Dedifferentiated amniotic fluid mesenchymal stem cell (primary cell): ENCODE data around the gene MYL12B.
A peak's percentile ranks its signal among the peaks of the same experiment; 100 is the strongest.
"Not testable (repeated sequence)": the region's sequence is repeated elsewhere in the genome, so short reads cannot be mapped to it uniquely, and the experiment has no call there.

Experiments used
- DNase-seq: peaks from one replicate; pipeline ENCODE4 v3.0.0-alpha.2; 2016; ENCODE audit errors: extremely low spot score

The MYL12B gene

DNA sequence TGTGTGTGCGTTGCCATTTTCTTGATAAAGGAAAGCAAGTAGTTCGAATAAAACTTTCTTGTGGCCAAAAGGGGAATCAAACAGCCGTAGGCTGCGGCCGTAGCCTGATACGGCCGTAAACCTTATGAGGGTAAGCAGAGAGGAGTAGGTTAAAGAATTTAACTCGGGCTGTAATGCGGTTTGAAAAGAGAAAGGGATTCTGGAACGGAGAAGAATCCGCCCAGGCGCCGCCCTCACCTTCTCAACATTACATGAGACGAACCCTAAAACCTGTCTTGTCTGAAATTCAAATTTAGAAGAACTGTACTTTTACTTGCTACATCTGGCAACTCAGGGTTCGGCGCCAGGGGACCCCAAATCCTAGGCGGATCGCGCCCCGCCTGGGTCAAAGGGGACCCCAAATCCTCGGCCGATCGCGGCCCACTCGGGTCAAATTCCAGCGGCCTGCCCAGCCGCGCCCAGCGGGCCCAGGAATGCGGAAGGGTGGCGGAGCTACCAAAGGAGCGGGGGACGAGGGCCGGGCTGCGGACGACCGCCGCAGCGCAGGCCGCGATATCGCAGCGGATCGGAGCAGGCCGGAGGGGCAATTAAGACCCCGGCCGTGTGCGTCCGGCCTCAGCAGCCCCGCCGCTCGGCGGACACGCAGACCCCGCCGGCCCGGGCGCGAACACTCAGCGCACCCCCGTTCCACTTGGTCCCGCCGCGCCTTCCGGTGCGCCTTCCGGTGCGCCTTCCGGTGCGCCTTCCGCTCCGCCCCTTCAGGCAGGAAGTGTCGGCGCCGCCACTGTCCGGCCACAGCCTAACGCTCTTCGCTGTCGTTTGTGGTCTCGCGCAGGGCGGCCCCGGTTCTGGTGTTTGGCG lies at the start of gene MYL12B:
Gene MYL12B, plus strand, starts transcription at position 761 of the 861 bp plus-strand sequence. CDS start 10,766 bp downstream, outside the sequence.
- peak; percentile 64 for DNase-seq

DNA sequence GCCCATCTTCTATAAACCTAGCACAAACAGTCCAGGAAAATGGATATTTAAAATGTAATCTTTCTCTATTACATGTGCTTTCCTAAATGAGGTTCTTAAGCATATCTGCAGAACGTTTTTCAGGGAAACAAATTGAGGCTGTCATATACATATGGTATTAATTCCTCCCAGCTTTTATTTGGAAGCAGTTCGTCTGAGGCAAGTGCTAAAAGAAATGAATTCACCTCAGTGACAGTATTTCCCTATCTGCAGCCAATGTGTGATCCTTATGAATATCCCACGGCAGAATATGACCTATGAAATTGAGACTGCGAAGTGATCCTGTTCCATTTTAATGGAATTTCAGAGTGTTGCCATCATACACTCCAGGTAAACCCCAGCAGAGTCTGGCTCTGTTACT lies 49.3 kb upstream of the MYL12B start:
- DNase-seq, result no peak

DNA sequence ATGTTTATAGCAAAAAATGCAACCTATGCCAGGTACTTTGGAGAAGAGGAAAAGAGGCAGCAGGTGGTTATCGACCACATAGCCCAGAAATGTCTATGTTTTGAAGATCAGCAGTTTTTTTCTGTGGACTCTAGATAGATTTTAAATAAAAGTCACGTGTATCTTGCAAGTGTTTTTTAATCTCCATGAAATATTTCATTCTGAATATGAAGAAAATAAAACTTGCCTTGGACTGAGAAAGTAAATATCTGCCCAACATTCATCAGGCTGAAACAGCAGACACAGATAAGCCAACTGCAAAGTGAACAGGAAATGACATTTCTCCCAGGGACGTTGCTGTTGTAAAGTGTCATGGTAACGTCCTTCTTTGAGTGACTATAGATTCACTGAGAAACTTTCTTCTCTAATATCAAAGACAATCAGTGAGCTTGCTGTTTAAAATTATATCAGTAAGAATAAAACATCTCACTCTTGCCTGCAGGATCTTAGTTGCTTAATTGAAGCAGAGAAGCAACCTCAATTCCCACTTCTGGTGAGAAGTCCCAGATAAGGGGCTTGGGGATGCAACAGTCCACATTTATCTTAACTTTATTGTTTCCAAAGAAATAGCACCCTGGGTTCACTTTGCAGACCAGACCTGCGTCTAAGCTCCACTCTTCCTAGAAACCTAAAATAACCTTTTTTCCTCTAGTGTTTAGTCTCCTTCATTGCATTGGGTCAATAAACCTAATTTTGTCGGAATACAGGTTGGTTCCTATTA lies 48.5 kb upstream of the MYL12B start:
- DNase-seq, result no peak

DNA sequence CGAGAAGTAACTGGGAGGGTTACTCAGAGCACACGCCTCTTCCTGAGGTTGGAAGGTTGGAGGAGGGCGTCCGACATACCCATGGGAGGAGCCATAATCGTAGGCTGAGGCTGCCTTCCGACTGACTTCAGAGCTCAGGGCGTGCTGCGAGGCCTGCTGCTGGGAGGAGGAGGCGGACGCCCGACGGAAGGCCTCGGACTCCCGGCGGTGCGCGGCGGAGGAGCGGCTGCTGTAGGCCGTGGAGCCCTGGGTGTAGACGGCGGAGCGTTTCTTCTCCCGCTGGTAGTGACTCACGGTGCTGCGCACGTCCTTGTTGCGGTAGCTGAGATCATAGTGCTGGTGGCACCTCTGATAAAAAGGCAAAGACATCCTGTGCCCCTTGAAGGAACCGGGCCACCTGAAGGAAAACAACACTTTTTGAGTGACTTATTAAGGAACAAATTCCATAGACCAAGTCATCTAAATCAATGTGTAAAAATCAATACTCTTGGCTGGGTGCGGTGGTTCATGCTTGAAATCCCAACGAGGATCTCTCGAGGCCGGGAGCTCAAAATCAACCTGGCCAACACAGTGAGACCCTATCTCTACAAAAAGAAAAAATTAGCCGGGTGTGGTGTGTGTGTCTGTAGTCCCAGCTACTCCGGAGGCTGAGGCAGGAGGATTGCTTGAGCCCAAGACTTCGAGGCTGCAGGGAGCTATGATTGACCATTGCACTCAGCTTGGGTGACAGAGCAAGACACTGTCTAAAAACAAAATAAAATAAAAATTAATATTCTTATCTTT lies 46.9 kb upstream of the MYL12B start:
- no peak for DNase-seq

DNA sequence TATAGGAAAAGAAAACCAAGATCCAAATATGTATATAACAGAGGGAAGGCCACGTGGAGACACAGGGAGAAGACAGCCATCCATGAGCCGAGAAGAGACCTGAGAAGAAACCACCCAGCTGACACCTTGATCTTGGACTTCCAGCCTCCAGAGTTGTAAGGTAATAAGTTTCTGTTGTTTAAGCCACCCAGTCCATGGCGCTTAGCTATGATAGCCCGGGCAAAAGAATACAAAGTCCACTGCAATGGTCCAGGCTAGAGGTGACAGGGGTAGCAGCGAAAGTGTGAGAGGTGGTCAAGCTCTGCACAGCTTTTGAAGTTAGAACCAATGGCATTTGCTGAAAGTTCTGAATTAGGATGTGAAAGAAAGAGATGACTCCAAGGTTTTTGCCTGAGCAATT lies 44.9 kb upstream of the MYL12B start:
- no peak for DNase-seq

DNA sequence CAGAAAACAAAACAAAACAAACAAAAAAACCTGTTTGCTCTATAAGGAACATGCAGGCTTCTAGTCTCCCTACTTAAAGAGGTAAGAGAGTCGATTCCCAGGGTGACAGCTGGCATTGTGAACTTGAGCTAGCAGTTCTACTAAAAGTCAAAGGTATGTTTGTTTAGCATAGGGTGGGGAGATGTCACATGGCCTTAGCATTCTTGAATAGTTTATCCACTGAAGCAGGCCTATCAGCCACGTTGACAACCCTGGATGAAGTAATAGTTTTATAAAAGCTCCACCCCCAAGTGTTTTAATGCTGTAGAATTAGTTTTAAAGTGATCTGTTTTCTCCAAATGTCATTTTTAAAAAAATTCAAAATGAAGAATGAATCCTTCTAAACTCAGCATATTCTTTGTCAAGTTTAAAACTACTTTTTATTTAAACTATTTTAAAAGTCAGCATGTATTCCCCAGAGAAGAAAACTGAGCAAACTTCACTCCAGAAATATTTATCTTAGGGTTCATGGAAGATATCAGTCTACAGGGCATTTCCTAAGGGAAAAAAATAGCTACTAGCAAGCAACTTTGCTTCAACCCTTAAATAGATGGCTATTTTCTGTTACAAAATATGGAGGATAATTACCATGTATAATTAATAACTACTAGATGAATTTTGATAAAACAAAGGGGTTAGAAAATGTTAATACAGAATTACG lies 43.8 kb upstream of the MYL12B start:
- no peak for DNase-seq

DNA sequence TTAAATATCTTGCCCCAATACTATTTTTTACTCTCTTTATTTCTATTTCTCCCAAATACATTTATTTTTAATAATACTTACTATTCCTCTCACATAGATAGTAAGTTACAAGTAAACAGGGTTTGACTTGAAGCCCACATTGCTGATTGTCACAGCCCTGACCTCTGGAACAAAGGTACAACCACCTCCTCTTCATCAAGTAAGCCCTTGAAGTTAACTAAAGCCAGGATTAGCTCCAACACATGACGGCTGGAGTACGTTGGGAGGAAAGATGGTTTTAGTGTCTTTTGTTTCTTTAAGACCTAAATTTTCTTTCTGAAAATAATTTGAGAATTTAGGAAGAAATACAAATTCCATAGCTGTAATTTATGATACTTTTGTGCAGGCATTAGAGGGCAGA lies 43.1 kb upstream of the MYL12B start:
- DNase-seq, result no peak

DNA sequence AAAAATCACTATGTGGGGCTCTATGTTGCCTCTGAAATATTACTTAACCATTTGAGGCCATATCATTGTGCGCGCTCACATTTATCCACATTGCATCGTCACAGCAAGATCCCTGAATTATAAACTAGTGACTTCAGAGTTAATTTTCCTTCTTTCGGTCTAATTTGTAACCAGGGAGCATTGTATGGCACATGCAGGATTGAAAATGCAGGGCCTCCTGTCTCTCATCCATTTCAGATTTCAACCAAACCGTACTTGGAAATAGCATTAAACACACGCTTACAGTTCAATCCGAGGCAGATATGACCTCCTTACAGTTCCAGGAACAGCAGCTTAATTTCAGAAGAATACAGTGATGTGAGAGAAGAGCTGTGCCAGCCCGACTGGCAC lies 42.7 kb upstream of the MYL12B start:
- no peak for DNase-seq

DNA sequence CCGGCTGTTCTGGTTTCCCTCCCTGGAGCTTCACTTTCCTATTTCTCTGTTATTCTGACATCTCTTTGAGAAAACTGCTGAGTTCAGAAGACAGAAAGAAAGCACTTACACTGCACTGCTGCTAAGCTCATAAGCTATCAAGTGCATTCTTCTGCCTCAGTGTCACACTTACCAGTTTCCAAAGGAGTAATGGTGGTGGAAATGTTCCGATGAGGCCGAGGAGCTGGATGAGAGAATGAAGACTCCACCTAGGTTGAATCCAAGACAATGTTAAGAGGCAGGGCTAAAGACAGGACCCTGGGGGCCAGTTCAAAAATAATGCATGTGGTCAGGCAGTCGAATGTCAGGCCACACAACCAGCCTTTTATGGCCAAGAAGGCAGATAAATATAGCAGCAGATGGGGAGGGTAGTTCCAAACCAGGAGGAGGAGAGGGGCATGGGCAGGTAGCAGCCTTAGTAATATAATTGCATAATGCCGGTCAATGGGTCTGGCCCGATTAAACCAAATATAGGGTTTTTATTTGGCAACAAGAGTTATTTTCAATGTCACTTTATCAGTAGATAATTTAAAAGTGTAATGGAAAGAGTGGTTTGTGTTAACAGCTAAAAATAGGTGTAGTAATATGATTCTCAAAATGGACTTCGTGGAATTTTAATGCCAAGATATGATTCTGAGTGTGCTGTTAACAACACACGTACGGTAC lies 42.1 kb upstream of the MYL12B start, which contains the start of gene MYOM1:
Gene MYOM1, minus strand, starts transcription at position 338 of the 705 bp plus-strand sequence. CDS start 4,745 bp downstream, outside the sequence.
- no peak for DNase-seq

DNA sequence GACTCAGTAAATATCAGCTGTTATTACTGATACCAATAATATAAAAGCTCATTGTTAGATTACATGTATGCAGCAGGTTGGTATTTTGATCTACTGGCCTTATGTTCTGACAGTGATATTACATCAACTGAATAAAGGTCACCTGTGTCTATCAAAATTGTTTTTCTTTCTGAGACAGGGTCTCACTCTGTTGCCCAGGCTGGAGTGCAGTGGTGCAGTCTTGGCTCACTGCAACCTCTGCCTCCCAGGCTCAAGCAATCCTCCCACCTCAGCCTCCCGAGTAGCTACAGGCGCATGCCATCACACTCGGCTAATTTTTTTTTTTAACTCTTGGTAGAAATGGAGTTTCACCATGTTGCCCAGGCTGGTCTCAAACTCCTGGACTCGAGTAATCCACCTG lies 41.1 kb upstream of the MYL12B start:
- DNase-seq, result not testable (repeated sequence)

DNA sequence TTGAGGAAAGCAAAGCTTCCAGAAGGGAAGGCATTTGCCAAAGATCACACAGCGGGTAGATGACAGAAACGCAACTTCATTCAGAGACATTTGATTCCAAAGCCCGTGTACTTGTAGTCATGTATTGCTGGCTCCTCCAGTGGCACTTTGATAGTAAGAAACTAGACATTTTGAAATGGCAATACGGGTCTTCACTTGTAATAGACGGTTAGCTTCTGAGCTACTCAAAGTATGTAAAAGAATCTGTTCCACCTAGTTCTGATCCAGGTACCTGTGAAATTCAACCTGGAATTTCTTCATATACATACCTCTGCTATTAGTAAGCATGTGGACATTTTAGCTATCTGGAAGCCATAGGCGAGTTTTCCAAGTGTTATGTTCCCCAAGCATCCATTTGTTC lies 40.4 kb upstream of the MYL12B start:
- no peak for DNase-seq

DNA sequence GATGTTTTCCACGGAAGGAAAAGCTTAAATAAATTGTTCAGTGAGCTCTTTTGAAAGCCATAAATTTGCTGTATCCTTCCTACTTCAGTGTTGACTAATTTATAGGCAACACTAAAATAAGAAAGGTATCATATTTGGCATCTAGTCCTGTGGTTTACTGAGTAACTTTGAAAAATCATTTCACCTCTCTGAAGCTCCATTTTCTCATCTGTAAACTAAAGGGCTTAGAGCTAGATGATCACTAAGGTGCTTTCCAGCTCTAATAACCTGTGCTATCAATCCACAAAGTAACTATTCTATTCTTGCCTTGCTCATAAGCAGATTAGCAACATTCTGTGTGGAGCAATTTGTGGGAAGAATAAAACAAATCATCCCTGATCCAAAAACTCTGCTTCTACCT lies 38.6 kb upstream of the MYL12B start:
- DNase-seq, result no peak

DNA sequence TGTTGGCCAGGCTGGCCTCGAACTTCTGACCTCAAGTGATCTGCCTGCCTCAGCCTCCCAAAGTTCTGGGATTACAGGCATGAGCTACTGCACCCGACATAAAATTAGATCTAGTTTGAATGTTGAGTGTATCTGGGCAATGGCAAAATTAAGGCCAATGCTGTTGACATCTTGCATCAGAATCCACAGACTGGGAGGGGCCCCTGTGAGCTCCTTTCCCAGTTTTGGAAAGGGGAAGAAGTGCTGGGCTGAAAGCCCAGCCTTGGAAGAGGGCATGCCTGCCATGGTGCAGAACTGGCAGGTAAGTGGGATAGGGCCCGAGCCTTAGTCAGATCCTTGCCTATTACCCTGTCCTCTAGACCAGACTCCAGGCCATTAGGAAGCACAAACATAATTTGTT lies 37.7 kb upstream of the MYL12B start:
- DNase-seq, result no peak

DNA sequence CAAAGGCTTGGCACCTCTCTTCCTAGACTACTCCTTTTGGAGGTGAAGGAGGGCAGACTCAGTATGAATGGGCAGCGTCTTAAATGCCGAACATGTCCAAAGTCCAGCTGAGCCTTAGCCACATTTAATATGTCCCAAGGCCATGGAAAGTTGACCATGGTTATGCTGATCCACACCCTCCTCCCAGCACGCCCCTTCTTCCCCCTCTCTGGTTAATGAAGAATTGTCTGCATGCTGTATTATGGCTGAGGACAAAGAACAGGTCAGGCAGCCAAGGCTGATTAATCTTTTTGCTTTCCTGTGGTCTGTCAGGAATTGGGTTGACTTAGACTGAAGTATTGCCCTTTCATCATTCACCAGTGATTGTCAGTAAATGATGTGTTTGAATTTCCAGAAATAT lies 36.3 kb upstream of the MYL12B start:
- no peak for DNase-seq

DNA sequence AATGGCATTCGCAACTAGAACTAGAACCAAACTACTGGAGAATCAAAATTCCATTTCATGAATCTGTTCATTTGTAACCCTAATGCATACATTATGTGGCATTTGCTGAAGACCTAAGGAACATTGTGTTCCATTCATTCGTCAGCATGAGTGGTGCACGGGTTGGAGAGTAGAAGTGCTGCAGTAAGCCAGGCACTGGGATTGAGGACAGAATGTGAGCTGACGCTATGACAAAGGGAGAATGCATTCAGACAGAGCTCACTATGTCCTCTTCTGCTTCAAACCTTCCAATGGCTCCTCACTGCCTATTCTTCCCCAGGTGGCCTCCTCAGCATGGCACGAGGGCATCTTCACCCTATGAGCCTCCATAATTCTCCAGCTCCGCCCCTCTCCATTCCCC lies 35.9 kb upstream of the MYL12B start:
- no peak for DNase-seq

DNA sequence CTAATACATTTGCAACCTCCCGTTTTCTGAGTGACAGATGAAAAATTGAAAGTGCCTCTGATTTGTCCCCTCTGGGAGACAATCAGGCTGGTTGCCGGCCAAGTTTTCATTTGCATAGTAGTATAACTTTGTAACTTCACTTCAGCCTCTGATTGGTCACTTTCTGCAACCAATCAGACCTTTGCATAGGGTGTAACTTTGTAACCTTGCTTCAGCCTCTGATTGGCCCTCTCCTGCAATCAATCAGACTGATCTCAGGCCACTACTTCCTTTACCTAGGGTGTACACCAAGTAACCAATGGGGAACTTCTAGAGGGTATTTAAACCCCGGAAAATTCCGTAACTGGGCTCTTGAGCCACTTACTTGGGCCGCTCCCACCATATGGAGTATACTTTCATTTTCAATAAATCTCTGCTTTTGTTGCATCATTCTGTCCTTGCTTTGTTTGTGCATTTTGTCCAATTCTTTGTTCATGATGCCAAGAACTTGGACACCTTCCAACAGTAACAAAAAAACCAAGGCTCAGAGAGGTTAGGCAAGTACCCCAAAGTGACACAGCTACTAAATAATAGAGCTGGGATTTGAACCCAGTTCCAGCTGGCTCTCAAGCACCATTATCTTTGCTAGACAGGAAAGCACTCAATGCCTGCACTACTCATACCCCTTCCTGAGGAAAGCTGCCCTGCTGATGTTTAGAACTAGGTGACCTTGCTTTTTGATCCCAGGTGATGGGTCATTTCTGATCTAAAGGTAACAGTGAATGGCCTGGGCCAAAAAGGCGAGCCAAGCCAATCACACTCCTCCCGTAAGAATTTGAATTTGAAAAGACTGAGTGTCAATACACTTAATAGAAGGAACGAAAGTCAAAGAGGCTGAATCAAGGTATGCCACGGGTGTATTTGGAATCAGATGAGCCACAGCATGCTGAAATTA lies 31.3 kb upstream of the MYL12B start:
- no peak for DNase-seq

DNA sequence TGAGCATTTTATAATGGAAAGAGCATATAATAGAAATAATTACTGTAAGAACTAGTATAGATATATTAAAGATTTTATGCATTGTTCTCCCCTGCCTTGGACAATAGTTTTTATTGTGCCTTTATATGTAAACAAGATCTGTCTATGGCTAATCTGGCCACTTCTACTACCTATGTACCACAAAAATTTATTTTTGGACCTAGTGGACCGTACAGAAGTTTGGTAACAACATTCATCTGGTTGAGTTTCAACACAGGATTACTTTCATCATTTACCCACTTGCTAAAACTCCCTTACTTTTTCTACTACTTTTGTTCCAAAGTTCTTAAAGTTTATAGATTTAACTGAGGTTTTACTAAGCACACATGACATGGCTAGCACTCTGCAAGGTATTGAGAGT lies 28.9 kb upstream of the MYL12B start:
- no peak for DNase-seq

DNA sequence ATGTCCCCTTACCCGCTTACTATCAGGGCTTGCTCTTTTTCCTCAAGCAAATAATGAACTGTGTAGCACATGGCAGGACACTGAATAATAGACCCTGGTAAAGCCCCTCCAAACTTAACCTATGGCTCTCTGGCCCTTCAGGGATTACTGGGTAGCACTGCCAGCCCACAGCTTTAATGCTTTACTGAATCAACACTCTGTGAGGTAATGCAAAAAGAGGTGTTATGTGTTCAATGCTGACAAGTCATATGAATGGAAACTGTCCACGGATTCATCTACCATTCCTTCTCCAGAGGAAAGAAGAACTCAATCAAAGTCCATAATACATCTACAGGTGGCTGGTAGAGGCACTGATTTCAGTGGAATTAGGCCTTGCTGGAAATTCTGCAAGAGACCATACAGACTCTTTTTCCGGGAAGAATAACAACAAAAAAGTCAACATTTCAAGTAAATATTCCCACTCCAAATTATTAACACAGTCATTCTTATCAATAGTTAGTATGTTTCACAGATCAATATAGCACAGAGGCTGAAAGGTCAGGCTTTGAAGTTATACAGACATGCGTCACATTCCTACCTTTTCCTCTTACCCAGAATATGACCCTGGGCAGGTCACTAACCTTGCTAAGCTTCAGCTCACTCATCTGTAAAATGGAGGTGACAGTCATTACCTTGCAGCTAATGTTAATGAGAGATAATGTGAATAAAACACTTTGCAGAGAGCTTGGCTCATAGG lies 28.3 kb upstream of the MYL12B start:
- DNase-seq, result no peak

DNA sequence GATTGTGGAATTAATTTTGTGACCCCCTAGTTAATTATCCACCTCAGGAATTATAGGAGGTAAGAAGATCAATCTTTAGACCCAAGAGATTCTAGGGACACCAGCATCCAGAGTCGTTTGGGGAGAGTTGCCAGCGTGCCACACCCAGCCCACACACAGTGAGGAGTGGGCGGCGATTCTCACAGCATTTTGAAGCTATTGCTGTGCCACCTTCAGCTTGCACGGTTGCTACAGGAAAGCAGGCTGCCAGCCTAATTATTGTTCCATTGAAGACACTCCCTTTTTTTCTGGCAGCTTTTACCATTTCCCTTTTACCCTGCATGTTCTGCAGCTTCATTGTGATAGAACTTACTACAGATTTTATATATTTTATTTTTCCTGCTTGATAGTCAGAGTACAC lies 27.5 kb upstream of the MYL12B start:
- DNase-seq, result no peak
